HG03097 (cell line): ENCODE data around the gene PCK2.
"Not testable (repeated sequence)": the region's sequence is repeated elsewhere in the genome, so short reads cannot be mapped to it uniquely, and the experiment has no call there.

ENCODE experiments used
- ATAC-seq: cut with Tn5 transposase; IDR thresholded peaks from one replicate; pipeline ENCODE4 v1.9.1; 2021; ENCODE audit not compliant: unreplicated experiment, low FRiP score

Gene PCK2

DNA sequence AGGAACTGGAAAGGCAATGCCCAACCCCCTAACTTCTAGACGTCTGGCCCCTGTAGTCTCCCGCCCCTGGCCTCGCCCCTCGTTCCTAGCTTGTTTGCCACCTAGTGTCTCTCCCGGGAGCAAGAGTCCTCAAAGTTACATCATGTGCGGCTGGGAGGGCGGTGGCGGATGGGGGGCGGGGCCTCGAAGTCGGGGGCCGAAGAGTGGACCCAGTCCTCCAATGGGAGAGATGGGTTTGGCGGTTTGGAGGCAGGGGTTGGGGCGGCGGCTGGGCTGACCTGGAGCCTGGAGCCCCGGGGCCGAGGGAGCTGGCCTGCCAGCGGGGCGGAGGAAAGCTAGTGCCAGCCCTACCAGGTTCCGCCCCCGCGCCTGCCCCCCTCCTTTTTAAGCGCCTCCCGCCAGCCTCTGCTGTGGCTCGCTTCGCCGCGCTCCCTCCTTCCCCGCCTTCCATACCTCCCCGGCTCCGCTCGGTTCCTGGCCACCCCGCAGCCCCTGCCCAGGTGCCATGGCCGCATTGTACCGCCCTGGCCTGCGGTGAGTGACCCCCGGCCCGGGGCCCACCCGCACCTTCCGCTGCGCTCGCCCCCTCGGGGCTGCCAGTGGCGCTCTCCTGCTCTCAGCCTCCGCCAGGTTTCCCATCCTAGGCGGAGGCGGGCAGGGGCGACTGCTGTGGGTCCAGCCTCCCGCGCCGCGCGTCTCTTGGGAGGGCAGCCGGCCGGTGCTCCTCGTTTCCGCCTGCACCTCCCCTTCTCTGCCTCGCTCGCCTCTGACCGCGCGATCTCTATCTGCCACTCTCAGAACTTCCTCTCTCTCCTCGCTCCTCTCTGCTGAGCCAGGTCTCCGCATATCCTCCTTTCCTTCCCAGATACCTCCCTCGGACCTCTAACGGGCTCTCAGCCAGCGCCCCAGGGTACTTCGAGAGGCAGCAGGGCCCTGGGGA is at the start of gene PCK2:
Gene PCK2 (plus strand): TSS at position 411 of the 940 bp plus-strand sequence. CDS start 95 bp downstream, at position 506.
- peak; percentile 41 for ATAC-seq

DNA sequence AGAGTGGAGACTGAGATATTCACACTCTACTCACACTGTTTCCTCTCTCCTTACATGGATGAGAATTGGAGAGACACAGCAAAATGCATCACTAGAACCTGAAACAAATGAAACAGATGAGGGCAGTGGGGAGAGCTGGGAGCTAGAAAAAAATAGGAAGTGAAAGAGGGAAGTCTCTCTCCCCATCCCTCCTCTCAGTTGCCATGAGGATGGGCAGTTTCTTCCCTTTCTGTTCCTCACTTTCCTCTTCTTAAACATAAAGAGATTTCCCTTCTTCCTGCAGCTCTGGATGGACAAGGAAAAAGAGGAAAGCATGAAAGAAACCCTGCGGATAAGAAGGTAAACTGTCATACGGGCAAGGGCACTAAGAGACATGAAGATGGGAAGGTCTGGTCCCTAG is 45.1 kb upstream of the PCK2 start:
- not testable (repeated sequence) for ATAC-seq

DNA sequence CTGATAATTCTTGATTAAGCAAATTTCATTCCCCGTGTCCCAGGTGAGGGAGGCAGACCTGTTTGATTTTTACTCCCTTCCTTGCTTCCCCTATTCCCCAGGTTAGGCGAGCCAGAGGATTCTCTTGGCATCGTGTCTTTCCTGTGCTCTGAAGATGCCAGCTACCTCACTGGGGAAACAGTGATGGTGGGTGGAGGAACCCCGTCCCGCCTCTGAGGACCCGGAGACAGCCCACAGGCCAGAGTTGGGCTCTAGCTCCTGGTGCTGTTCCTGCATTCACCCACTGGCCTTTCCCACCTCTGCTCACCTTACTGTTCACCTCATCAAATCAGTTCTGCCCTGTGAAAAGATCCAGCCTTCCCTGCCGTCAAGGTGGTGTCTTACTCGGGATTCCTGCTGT is 43.4 kb upstream of the PCK2 start:
- not testable (repeated sequence) for ATAC-seq

DNA sequence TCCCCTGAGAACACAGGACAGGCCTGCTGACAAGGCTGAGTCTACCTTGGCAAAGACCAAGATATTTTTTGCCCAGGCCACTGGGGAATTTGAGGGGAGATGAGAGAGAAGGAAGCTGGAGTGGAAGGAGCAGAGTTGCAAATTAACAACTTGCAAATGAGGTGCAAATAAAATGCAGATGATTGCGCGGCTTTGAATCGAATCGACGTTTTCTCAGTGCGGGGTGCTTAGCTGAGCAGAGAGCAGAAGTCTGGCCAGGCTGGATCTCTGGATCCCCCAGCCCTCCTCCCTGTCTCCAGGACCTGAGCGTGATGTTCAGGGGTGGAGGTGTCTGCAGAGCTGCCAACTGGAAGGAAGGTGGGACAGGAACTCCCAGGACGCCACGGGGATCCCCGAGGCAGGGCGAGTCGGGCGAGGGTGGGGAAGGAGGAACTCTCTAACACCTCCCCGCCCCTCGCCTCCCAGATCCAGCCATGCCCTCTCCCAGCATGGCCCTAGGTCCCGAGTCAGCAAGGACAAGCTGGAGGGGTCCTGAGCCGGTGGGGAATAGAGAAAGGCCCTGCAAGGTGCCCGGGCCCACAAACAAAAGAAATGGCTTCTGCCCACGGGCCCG is 42.8 kb upstream of the PCK2 start:
- no peak for ATAC-seq

DNA sequence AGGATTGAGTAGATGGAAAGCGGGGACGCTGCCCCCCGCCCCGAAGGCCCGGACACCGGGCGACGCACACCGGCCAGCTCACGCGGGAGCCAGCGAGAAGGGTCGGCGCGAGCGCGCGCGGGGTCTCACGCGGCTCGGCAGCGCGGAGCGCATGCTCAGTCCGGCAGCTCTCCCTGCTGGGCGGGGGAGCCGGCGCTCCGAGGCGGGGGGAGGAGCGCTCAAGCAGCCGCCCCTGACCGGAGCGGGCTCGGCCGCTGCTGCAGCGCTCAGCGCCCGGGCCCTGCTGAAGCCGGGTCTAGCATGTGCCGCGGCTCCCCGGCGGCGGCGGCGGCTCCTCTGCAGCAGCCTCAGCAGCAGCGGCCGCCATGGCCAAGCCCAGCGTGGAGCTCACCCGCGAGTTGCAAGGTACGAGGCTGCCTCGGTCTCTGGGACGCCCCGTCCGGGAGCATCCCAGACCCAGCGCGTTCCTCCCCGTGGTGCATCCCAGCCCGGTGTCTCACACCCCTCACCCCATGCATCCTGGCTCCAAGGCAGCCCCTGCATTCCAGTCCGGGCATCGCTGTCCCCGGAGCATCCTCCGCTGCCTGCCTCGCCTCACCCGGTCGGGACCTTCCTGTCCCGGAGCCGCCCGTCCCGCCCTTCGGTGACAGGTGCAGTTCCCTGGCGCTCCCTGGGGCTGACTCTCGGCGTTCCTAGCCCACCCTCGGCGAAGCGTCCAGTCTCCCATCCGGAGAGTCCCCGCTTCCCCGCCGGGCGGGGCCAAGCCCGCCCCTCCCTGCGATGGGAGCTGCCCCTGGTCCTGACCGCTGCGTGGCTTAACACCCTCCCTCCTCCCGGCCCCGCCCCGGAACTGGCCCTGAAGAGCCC is 42.1 kb upstream of the PCK2 start, which contains the start of gene CARMIL3:
Gene CARMIL3 (plus strand): TSS at position 221 of the 867 bp plus-strand sequence. CDS start 145 bp downstream, at position 366.
- ATAC-seq = peak; percentile 43

DNA sequence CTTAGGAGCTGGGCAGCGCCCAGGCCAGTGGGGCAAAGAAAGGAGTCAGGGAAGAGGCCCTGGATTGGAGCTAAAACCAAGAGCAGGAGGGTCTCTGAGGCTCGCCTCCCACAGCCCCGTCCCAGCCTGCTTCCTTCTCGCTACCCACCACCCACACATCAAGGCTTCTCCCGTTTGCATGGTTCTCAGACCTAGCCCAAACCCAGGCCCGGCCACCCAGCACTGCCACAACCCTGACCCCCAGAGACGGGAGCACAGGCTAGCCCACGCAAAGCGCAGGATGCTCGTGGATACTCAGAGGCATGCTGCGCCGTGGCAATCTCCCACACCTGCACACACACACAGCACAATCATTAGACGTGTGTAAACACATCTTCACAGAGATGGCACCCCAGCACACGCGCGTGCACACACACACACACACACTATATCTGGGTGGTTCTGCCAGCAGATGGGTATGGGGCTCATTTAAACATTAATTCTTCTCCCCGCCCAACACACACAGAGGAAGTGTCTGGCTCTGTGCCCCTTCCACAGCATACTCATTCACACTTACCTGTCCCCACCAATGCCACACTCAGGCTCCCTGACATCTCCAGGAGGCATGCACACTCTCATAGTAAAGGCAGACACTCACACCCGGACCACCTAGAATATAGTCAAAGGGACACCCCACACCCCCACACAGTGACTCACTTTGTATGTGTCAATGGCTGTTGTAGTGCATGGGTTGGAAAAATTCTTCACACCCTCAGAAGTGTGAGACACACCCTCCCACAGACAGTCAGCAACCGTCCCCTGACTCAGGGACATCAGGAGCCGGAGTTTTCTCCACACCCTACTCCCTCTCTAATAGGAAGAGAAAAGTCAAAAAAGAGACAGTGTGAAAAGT is 41.2 kb upstream of the PCK2 start:
- no peak for ATAC-seq

DNA sequence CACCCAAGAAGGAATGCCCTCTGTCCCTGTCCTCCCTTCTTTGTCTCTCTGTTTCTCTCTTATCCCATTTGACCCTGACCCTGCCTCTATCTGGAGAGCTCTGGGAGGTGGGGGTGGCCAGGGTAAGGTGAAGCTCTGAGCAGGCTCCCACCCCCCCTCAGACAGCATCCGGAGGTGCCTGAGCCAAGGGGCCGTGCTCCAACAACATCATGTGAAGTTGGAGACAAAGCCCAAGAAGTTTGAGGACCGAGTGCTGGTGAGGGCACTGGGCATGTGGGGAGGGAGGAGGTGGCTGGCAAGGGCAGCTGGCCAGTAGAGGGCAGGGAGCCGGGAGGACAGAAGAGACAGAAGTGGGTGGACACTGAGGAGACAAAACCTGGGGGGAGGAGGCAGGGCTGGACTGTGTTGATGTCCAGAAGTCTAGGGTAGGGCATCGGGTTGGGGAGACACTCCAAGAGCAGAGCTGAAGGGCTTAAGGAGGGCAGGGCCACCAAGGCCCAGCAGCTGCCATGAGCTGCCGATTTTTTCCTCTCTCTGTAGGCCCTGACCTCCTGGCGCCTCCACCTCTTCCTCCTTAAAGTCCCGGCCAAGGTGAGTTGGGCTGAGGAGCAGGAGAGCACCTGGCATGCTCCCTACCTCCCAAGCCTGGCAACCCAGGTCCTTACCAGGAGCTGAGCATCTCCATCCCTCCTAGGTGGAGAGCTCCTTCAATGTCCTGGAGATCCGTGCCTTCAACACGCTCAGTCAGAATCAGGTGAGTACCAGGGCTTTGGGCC is 40.4 kb upstream of the PCK2 start:
- no peak for ATAC-seq

GRCh38 chr14:24054324-24054641 is 39.8 kb upstream of the PCK2 start:
- ATAC-seq = no peak

- ATAC-seq = no peak
Measured at GRCh38 chr14:24054646-24055045, 39.5 kb upstream of the PCK2 start.

DNA sequence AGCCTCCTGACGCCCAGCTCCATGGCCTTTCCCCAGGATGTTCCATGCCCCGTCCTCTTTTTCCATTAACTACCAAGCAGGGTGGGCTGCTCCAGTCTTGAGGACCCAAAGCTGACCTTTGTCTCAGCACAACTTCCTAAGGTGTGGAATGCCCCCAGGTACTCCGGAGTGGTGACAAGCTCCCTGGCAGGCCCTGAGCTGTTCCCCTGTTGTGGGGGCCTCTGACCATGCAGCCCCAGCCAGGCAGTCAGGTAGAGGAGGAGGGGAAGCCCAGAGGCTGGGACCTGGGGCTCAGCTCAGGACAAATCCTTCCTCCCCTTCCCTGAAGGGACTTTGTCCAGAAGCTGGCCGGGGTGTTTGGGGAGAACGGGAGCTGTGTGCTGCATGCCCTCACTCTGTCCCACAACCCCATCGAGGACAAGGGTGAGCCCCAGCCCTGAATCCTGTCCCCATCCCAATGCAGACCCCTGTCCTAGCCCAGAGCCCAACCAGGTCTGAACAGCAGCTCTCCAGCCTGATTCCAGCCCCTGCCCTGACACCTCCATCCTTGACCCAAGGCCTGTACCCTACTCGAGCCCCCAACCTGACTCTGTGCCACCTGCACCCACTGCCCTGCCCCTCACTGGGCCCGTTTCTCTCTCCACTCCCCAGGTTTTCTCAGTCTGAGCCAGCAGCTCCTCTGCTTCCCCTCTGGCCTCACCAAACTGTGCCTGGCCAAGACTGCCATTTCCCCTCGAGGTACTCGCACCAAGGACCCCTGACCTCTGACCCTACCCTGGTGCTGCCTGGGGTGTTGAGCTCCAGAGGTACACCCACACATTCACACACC is 37.9 kb upstream of the PCK2 start:
- ATAC-seq = no peak

GRCh38 chr14:24056800-24057184 is 37.3 kb upstream of the PCK2 start:
- no peak for ATAC-seq

GRCh38 chr14:24057271-24057670 is 36.8 kb upstream of the PCK2 start:
- no peak for ATAC-seq

GRCh38 chr14:24057867-24058259 is 36.2 kb upstream of the PCK2 start:
- ATAC-seq = no peak

DNA sequence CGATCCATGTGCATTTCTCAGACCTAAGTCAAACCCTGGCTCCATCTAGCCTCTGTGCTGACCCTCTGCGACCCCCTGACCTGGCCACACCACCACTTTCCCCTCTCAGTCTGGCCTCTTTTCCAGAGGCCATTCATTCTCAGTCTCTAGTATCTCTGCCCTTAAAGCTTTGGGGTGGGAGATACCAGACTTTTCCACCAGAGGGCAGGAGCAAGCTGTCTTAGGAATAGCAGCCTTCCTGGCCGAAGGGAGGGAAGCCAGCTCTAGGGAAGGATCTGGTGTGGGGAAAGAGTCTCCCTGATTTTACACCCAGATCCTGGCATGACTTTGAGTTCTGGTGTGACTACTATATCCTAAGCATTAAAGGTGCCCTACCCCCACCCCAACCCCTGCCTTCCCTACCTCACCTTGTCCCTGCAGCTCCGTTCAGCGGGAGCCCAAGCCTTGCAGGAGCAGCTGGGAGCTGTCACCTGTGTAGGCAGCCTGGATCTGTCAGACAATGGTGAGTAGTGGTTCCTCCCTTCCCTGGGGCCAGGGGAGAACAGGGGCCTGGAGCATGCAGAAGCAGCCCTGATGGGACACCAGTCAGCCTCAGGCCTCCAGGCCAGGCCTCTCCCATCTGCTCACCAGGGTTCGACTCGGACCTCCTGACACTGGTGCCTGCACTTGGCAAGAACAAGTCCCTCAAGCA is 35.7 kb upstream of the PCK2 start:
- no peak for ATAC-seq

GRCh38 chr14:24058951-24059475 is 35.1 kb upstream of the PCK2 start:
- no peak for ATAC-seq

DNA sequence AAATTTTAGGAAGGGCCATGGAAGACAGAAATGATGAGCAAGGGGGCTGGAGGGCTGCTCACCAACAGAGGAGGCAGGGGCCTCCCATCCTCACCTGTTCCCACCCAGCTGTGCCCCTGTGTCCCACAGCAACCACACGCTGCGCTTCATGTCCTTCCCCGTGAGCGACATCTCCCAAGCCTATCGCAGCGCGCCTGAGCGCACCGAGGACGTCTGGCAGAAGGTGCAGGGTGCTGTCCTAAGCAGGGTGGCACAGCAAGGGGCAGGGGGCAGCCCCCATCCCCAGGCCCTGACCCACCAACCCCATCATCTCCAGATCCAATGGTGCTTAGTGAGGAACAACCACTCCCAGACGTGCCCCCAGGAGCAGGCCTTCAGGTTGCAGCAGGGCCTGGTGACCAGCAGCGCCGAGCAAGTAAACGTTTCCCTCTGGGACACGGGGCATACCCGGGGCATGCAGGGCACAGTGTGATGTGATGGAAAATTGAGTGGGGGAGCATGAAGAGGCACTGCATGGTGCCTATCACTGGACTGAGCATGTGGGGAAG is 34.2 kb upstream of the PCK2 start:
- no peak for ATAC-seq

DNA sequence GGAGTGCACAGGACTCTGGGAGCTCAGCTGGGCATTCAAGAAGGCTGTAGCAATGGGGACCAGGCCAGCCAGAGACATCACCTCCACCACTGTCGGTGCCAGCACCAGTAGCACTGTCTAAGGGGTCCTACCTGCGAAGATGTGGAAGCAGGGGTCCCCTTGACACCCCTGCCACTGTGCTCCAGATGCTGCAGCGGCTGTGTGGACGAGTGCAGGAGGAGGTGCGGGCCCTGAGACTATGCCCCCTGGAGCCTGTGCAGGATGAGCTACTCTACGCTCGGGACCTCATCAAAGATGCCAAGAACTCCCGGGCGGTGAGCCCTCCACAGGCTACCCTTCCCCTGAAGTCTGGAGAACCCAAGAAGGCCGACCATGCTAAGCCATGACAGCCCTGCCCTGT is 33.7 kb upstream of the PCK2 start:
- ATAC-seq = no peak
